GM18505 (cell line): Measurements from ENCODE around the gene EIF2AK2.

ENCODE experiments used
- ATAC-seq: cut with Tn5 transposase; IDR thresholded peaks from one replicate; pipeline ENCODE4 v1.9.1; 2021; ENCODE audit not compliant: unreplicated experiment
- POLR2A ChIP-seq: IDR thresholded peaks from 4 replicates; pipeline ENCODE4 v1.6.1; 2011; ENCODE audit warnings: borderline replicate concordance; ENCODE audit not compliant: insufficient read depth, insufficient read length; ENCODE audit errors: extremely low read depth

EIF2AK2 gene

GRCh38 chr2:37189452-37190153 is 32.8 kb upstream of the EIF2AK2 start:
- ATAC-seq, result no peak
- no peak for TF ChIP-seq POLR2A

GRCh38 chr2:37188570-37188969 is 31.8 kb upstream of the EIF2AK2 start, which contains the start of gene SULT6B1:
SULT6B1 (minus strand) TSS chr2:37188670; CDS start chr2:37188640, 30 bp downstream.
- ATAC-seq, result no peak
- TF ChIP-seq POLR2A, result no peak

- no peak for ATAC-seq
- no peak for TF ChIP-seq POLR2A
These were observed 25.2 kb upstream of the EIF2AK2 start for GRCh38 chr2:37181726-37182684.

GRCh38 chr2:37180640-37181039 is 23.9 kb upstream of the EIF2AK2 start:
- no peak for TF ChIP-seq POLR2A
- ATAC-seq, result no peak

GRCh38 chr2:37180006-37180639 is 23.3 kb upstream of the EIF2AK2 start:
- ATAC-seq, result no peak

GRCh38 chr2:37173741-37174140 is 17.0 kb upstream of the EIF2AK2 start:
- TF ChIP-seq POLR2A, result no peak
- ATAC-seq, result no peak

More at GRCh38 chr2:37180006-37180639, 23.3 kb upstream of the EIF2AK2 start:
- TF ChIP-seq POLR2A, result no peak

GRCh38 chr2:37171624-37171950 is 14.8 kb upstream of the EIF2AK2 start:
- ATAC-seq, result no peak
- TF ChIP-seq POLR2A, result no peak

GRCh38 chr2:37168217-37168981 is 11.6 kb upstream of the EIF2AK2 start:
- ATAC-seq, result no peak
- TF ChIP-seq POLR2A, result no peak

GRCh38 chr2:37167636-37168180 is 10.9 kb upstream of the EIF2AK2 start:
- ATAC-seq, result no peak
- no peak for TF ChIP-seq POLR2A

- TF ChIP-seq POLR2A, result no peak
- no peak for ATAC-seq
These were observed 8.0 kb upstream of the EIF2AK2 start for GRCh38 chr2:37164757-37165156.

- TF ChIP-seq POLR2A, result no peak
- peak; percentile 34 for ATAC-seq
These were observed 516 bp downstream of the EIF2AK2 start for GRCh38 chr2:37156071-37156856.

- ATAC-seq, result no peak
- no peak for TF ChIP-seq POLR2A
These were observed 2.0 kb downstream of the EIF2AK2 start for GRCh38 chr2:37154785-37155184.

- ATAC-seq, result no peak
These were observed 3.6 kb downstream of the EIF2AK2 start for GRCh38 chr2:37153224-37153623.

More at GRCh38 chr2:37153224-37153623, 3.6 kb downstream of the EIF2AK2 start:
- TF ChIP-seq POLR2A, result no peak
